AG10803 (cell line): ENCODE measurements around the gene DGLUCY.

Experiments used
- DNase-seq: peaks from one replicate; pipeline ENCODE4 v3.0.0; 2010; ENCODE audit warnings: low read depth
- H3K4me3 ChIP-seq: 2 replicates; pipeline ENCODE4 v1.5.1; 2011; ENCODE audit warnings: mild to moderate bottlenecking, low read length, control low read depth
- CTCF ChIP-seq: conservative IDR thresholded peaks from 2 replicates; pipeline ENCODE4 v1.5.1; 2011; ENCODE audit warnings: mild to moderate bottlenecking, low read length, control low read depth, inconsistent platforms

Gene DGLUCY

GRCh38 chr14:91113829-91114078, at the start of gene DGLUCY:
Gene DGLUCY, plus strand, starts transcription at chr14:91114073. Its CDS starts 46,222 bp downstream, at chr14:91160295.
- DNase-seq = peak; percentile 67
- no peak for TF ChIP-seq CTCF
- H3K4me3 ChIP-seq = peak within 1 kb of the TSS; percentile 90

- DNase-seq = no peak
- no peak for TF ChIP-seq CTCF
- H3K4me3 ChIP-seq = no peak overlapping the region
These were observed 48.6 kb upstream of the DGLUCY start for GRCh38 chr14:91065266-91065665.

GRCh38 chr14:91067186-91067585, 46.7 kb upstream of the DGLUCY start:
- H3K4me3 ChIP-seq = no peak overlapping the region
- no peak for DNase-seq
- no peak for TF ChIP-seq CTCF

- no peak overlapping the region for H3K4me3 ChIP-seq
- no peak for TF ChIP-seq CTCF
These were observed 45.2 kb upstream of the DGLUCY start for GRCh38 chr14:91068642-91069041.

GRCh38 chr14:91070572-91070971, 43.3 kb upstream of the DGLUCY start:
- no peak overlapping the region for H3K4me3 ChIP-seq
- TF ChIP-seq CTCF = no peak
- no peak for DNase-seq

More at GRCh38 chr14:91068642-91069041, 45.2 kb upstream of the DGLUCY start:
- peak; percentile 20 for DNase-seq

GRCh38 chr14:91075553-91075952, 38.3 kb upstream of the DGLUCY start:
- TF ChIP-seq CTCF = no peak

GRCh38 chr14:91078095-91078737, 35.7 kb upstream of the DGLUCY start:
- no peak for TF ChIP-seq CTCF
- no peak for DNase-seq
- H3K4me3 ChIP-seq = no peak overlapping the region

More at GRCh38 chr14:91075553-91075952, 38.3 kb upstream of the DGLUCY start:
- no peak for DNase-seq
- no peak overlapping the region for H3K4me3 ChIP-seq
